22Rv1 (cell line): ENCODE results near the gene DCAF4.

Source experiments
- ZFX ChIP-seq: fragments of 450-650 bp; IDR thresholded peaks from 2 replicates; pipeline ENCODE4 v1.6.1; 2017; ENCODE audit warnings: antibody characterized with exemption, borderline replicate concordance
- TF ChIP-seq, protein P1 (sequence below): fragments of 450-650 bp; IDR thresholded peaks from 2 replicates; pipeline ENCODE4 v1.5.1; 2017; ENCODE audit warnings: mild to moderate bottlenecking

DNA sequence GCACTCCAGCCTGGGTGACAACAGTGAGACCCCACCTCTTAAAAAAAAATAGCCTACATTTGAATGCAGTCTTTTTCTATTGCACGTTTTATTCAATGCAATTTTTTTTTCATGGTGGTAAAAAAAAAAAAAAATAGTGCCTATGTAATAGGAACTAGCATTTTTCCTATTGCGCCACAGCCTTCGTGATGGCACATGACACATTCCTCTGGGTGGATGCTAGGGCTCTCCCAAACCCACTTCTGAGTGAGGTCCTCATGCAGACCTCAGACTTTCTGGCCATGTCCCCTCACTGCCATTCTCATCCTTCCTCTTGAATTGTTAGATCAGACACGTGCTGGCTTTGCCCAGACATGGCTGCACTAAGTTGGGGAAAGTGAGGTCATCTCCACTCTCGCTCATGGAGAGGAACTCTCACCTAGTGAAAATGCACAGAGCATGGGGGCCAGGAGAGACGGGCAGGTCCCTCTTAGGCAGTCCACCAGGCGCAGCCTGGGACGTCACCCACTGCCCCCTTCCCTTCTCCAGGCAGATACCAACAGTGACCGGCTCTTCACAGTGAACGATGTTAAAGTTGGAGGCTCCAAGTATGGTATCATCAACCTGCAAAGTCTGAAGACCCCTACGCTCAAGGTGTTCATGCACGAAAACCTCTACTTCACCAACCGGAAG, 19.2 kb downstream of the DCAF4 start:
- TF ChIP-seq, protein P1, sequence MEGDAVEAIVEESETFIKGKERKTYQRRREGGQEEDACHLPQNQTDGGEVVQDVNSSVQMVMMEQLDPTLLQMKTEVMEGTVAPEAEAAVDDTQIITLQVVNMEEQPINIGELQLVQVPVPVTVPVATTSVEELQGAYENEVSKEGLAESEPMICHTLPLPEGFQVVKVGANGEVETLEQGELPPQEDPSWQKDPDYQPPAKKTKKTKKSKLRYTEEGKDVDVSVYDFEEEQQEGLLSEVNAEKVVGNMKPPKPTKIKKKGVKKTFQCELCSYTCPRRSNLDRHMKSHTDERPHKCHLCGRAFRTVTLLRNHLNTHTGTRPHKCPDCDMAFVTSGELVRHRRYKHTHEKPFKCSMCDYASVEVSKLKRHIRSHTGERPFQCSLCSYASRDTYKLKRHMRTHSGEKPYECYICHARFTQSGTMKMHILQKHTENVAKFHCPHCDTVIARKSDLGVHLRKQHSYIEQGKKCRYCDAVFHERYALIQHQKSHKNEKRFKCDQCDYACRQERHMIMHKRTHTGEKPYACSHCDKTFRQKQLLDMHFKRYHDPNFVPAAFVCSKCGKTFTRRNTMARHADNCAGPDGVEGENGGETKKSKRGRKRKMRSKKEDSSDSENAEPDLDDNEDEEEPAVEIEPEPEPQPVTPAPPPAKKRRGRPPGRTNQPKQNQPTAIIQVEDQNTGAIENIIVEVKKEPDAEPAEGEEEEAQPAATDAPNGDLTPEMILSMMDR = no peak
- no peak for TF ChIP-seq ZFX
